Measurements from ENCODE around the gene RPL3. TPM values are rescaled to one million over a fixed set of nuclear protein-coding genes. Genes with fewer than 3 reads are reported as not detected.

RPL3 gene
- total RNA-seq, 1 experiment from 2014 or later = 1,668 TPM

GRCh38 chr22:39283322-39284141 lies 35.9 kb downstream of the RPL3 start:
- Histone ChIP-seq H3K27me3 (replicated peaks; ENCODE audit: control insufficient read depth, insufficient read depth, low read length) (no peaks in the 10 kb centered on the region), H3K36me3 (ENCODE audit: control insufficient read depth, insufficient read depth, low read length) (no peaks in the 10 kb centered on the region), H3K4me1 (0 out of 2 replicates have a peak, but pooled peaks cover 8% of the 10 kb centered on the region), H3K9me3 (no peaks in the 10 kb centered on the region), H3K4me3 (ENCODE audit: low read depth, low read length) (no peak overlapping the region)
- no peak overlapping the region for H3K27ac Mint-ChIP-seq (ENCODE audit: unreplicated experiment)
- H3K4me1 Mint-ChIP-seq (ENCODE audit: low read depth, unreplicated experiment) = no peaks in the 10 kb centered on the region
- POLR2A ChIA-PET = no interaction called here
- peaks cover 10% of the 10 kb centered on the region for H3K9me3 Mint-ChIP-seq (ENCODE audit: unreplicated experiment)
- H3K4me3 Mint-ChIP-seq (ENCODE audit: unreplicated experiment) = no peak overlapping the region
- intact Hi-C loops (cut with micrococcal nuclease; ENCODE audit: unreplicated experiment) = no loop called here
- H3K36me3 Mint-ChIP-seq (ENCODE audit: insufficient read depth, unreplicated experiment) = peaks cover 5% of the 10 kb centered on the region
- CTCF ChIA-PET = no interaction called here
- TF ChIP-seq, protein P1, sequence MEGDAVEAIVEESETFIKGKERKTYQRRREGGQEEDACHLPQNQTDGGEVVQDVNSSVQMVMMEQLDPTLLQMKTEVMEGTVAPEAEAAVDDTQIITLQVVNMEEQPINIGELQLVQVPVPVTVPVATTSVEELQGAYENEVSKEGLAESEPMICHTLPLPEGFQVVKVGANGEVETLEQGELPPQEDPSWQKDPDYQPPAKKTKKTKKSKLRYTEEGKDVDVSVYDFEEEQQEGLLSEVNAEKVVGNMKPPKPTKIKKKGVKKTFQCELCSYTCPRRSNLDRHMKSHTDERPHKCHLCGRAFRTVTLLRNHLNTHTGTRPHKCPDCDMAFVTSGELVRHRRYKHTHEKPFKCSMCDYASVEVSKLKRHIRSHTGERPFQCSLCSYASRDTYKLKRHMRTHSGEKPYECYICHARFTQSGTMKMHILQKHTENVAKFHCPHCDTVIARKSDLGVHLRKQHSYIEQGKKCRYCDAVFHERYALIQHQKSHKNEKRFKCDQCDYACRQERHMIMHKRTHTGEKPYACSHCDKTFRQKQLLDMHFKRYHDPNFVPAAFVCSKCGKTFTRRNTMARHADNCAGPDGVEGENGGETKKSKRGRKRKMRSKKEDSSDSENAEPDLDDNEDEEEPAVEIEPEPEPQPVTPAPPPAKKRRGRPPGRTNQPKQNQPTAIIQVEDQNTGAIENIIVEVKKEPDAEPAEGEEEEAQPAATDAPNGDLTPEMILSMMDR (IDR thresholded peaks at IDR 0.05; ENCODE audit: insufficient read depth in 1 of 2, low read depth in 1 of 2, low read length in 1 of 2, severe bottlenecking in 1 of 2, unreplicated experiment in 1 of 2) = no peak
- no peaks in the 10 kb centered on the region for H3K27me3 Mint-ChIP-seq (ENCODE audit: insufficient read depth, unreplicated experiment)
- no TSS peak for BruUV-seq (replicated peaks)
- DNase-seq = no peak

DNA sequence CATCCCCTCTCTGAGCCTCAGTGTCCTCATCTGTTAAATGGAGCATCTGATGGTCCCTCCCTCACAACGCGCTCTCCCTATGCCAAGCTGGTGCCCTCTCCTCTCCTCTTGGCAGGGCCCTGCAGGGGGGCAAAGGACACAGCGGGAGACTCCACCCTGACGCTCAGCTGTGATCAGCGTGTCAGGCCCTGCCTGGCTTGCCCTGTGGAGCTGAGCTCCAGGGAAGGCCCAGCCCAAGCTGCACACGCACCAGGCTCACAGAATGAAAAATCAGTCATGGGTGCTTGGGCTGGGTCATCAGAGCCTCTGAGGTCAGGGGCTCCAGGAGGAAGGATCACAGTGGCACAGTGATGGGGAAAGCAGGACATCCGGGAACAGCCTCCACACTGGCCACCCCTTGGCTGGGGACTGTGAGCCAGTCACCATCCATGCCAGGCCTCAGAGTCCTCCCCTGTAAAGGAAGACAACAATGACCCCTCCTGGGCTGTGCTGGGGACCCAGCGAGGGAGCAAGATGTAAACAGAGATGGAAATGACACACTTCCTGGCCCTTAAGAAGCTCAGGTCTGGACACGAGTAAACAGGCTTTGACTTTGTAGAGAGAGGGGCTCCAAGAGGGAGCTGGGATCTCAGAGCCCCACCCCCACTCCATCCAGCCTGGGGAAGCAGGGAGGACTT lies 36.6 kb downstream of the RPL3 start:
- no peak for DNase-seq
- H3K36me3 Mint-ChIP-seq (ENCODE audit: insufficient read depth, unreplicated experiment) = peaks cover 5% of the 10 kb centered on the region
- no peaks in the 10 kb centered on the region for H3K27me3 ChIP-seq (replicated peaks; ENCODE audit: control insufficient read depth, insufficient read depth, low read length)
- H3K9me3 ChIP-seq = no peaks in the 10 kb centered on the region
- peaks cover 10% of the 10 kb centered on the region for H3K9me3 Mint-ChIP-seq (ENCODE audit: unreplicated experiment)
- 0 out of 2 replicates have a peak, but pooled peaks cover 8% of the 10 kb centered on the region for H3K4me1 ChIP-seq
- intact Hi-C loops (cut with micrococcal nuclease; ENCODE audit: unreplicated experiment) = no loop called here
- CTCF ChIA-PET = interaction anchor here (0.7 kb wide), 1 partner anchor 311 kb away, joined by 3 read pairs; no protein-coding TSS in a partner anchor
- H3K4me1 Mint-ChIP-seq (ENCODE audit: low read depth, unreplicated experiment) = no peaks in the 10 kb centered on the region
- H3K4me3 Mint-ChIP-seq (ENCODE audit: unreplicated experiment) = no peak overlapping the region
- POLR2A ChIA-PET = interaction anchor here (0.6 kb wide), 1 partner anchor 42 kb away, joined by 3 read pairs; no protein-coding TSS in a partner anchor
- TF ChIP-seq, protein P1 (IDR thresholded peaks at IDR 0.05; ENCODE audit: insufficient read depth in 1 of 2, low read depth in 1 of 2, low read length in 1 of 2, severe bottlenecking in 1 of 2, unreplicated experiment in 1 of 2) = no peak
- H3K27ac Mint-ChIP-seq (ENCODE audit: unreplicated experiment) = no peak overlapping the region
- no TSS peak for BruUV-seq (replicated peaks)
- H3K27me3 Mint-ChIP-seq (ENCODE audit: insufficient read depth, unreplicated experiment) = no peaks in the 10 kb centered on the region
- H3K36me3 ChIP-seq (ENCODE audit: control insufficient read depth, insufficient read depth, low read length) = no peaks in the 10 kb centered on the region
- no peak overlapping the region for H3K4me3 ChIP-seq (ENCODE audit: low read depth, low read length)

- DNase-seq = no peak
- no peak overlapping the region for H3K4me3 ChIP-seq (ENCODE audit: low read depth, low read length)
- Mint-ChIP-seq H3K36me3 (ENCODE audit: insufficient read depth, unreplicated experiment) (peaks cover 5% of the 10 kb centered on the region), H3K27ac (ENCODE audit: unreplicated experiment) (no peak overlapping the region), H3K4me1 (ENCODE audit: low read depth, unreplicated experiment) (no peaks in the 10 kb centered on the region), H3K4me3 (ENCODE audit: unreplicated experiment) (no peak overlapping the region), H3K9me3 (ENCODE audit: unreplicated experiment) (peaks cover 9% of the 10 kb centered on the region), H3K27me3 (ENCODE audit: insufficient read depth, unreplicated experiment) (no peaks in the 10 kb centered on the region)
- TF ChIP-seq, protein P1 (IDR thresholded peaks at IDR 0.05; ENCODE audit: insufficient read depth in 1 of 2, low read depth in 1 of 2, low read length in 1 of 2, severe bottlenecking in 1 of 2, unreplicated experiment in 1 of 2) = no peak
- intact Hi-C loops (cut with micrococcal nuclease; ENCODE audit: unreplicated experiment) = no loop called here
- no peaks in the 10 kb centered on the region for H3K4me1 ChIP-seq
- no peaks in the 10 kb centered on the region for H3K36me3 ChIP-seq (ENCODE audit: control insufficient read depth, insufficient read depth, low read length)
- no TSS peak for BruUV-seq (replicated peaks)
- POLR2A ChIA-PET = no interaction called here
- no peaks in the 10 kb centered on the region for H3K9me3 ChIP-seq
- CTCF ChIA-PET = no interaction called here
- no peaks in the 10 kb centered on the region for H3K27me3 ChIP-seq (replicated peaks; ENCODE audit: control insufficient read depth, insufficient read depth, low read length)
Observed at GRCh38 chr22:39281126-39281525, 38.3 kb downstream of the RPL3 start.
